ENCODE data around the gene STK35. TPM values are rescaled to one million over a fixed set of nuclear protein-coding genes. Genes with fewer than 3 reads are reported as not detected.

The STK35 gene
- total RNA-seq, 3 donors from 2014 or later (not counting 1 experiment from before 2014, with no cell fraction given): 18.7 to 24.5 (median 21.9) TPM

DNA sequence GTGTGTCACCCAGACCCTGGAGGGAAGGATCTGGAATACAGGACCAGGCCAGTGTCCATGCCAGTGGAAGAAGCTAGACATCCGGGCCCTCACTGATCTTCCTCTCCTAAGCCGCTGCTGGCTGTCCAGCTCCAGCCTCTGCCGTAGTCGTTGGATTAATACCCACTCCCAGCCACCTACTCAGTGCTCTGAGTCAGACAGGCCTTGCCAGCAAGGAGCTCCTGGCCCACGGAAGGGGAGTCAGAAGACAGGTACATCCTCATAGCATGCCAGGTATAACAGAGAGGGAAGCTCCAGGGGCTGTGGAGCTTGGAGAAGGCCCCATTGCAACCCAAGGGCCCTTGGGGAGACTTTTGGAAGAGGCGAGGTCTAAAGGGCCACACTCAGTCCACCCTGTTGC lies 49.0 kb downstream of the STK35 start:
- H3K4me1 ChIP-seq (ENCODE audit: control insufficient read depth, insufficient read depth, low read length): no peaks in the 10 kb centered on the region
- no peaks in the 10 kb centered on the region for H3K27me3 ChIP-seq (ENCODE audit: control insufficient read depth, insufficient read depth, low read length)
- DNase-seq (no peak), ATAC-seq (no peak)
- Mint-ChIP-seq H3K27ac (no peak overlapping the region), H3K4me1 (peaks cover 0 to 11% of the 10 kb centered on the region in 2 donors), H3K27me3 (ENCODE audit: low read depth in 2 of 2) (no peaks in the 10 kb centered on the region), H3K36me3 (no peaks in the 10 kb centered on the region), H3K9me3 (no peaks in the 10 kb centered on the region), H3K4me3 (no peak overlapping the region)
- no peak overlapping the region for H3K27ac ChIP-seq (ENCODE audit: low read length)
- H3K4me3 ChIP-seq (ENCODE audit: low read length): no peak overlapping the region
- WGBS (ENCODE audit: insufficient coverage): 94% methylated on average over 6 of the region's 6 CpGs
- TF ChIP-seq, protein P1, sequence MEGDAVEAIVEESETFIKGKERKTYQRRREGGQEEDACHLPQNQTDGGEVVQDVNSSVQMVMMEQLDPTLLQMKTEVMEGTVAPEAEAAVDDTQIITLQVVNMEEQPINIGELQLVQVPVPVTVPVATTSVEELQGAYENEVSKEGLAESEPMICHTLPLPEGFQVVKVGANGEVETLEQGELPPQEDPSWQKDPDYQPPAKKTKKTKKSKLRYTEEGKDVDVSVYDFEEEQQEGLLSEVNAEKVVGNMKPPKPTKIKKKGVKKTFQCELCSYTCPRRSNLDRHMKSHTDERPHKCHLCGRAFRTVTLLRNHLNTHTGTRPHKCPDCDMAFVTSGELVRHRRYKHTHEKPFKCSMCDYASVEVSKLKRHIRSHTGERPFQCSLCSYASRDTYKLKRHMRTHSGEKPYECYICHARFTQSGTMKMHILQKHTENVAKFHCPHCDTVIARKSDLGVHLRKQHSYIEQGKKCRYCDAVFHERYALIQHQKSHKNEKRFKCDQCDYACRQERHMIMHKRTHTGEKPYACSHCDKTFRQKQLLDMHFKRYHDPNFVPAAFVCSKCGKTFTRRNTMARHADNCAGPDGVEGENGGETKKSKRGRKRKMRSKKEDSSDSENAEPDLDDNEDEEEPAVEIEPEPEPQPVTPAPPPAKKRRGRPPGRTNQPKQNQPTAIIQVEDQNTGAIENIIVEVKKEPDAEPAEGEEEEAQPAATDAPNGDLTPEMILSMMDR (IDR thresholded peaks at IDR 0.05): no peak
- no peaks in the 10 kb centered on the region for H3K9me3 ChIP-seq (ENCODE audit: control insufficient read depth, insufficient read depth, low read length)
- peaks cover 9% of the 10 kb centered on the region for H3K36me3 ChIP-seq (ENCODE audit: control insufficient read depth, insufficient read depth, low read length)
- intact Hi-C loops (cut with micrococcal nuclease): no loop called here

DNA sequence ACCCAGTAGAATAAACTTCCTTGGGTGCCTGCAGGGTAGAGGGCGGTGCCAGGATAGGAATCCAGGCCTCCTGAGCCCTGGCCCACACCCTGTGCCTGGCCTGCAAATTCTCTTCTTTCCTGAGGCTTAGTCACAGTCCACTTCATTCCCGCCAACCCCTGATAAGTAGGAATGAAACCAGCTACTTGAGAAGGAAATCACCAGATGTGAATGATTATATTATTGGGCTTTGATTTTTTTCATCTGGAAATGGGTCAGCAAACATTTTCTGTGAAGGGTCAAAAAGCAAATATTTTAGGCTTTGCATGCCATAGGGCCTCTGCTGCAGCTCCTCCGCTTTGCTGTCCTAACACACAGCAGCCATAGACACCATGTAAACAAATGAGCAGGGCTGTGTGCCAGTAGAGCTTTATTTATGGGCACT lies 50.2 kb downstream of the STK35 start:
- Mint-ChIP-seq H3K9me3 (no peaks in the 10 kb centered on the region), H3K36me3 (no peaks in the 10 kb centered on the region)
- 96% methylated on average over 3 of the region's 3 CpGs for WGBS (ENCODE audit: insufficient coverage)

DNA sequence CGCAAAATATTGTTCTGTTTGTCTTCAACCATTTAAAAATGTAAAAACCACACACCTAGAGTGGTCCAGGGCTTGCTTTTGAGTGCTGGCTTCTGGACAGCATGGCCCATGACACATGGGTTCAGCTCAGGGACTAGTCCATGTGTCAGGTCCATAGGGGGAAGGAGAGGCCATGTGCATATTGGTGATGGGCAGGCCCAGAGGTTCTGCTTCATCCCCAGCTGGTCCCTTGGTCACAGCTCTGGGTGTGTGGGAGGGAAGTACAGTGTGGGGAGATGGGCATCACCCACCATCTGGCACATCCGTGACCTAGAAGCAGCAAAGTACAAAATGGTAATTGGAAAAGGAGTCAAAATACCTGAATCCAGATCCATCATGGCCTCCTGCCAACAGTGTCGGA lies 50.7 kb downstream of the STK35 start:
- 99% methylated on average over 3 of the region's 3 CpGs for WGBS (ENCODE audit: insufficient coverage)
- no peak overlapping the region for H3K4me3 ChIP-seq (ENCODE audit: low read length)

More for the DNA sequence above, 50.2 kb downstream of the STK35 start:
- Histone ChIP-seq H3K4me1 (ENCODE audit: control insufficient read depth, insufficient read depth, low read length) (no peaks in the 10 kb centered on the region), H3K27me3 (ENCODE audit: control insufficient read depth, insufficient read depth, low read length) (no peaks in the 10 kb centered on the region), H3K36me3 (ENCODE audit: control insufficient read depth, insufficient read depth, low read length) (peaks cover 2% of the 10 kb centered on the region), H3K27ac (ENCODE audit: low read length) (no peak overlapping the region), H3K9me3 (ENCODE audit: control insufficient read depth, insufficient read depth, low read length) (no peaks in the 10 kb centered on the region), H3K4me3 (ENCODE audit: low read length) (no peak overlapping the region)
- H3K27me3 Mint-ChIP-seq (ENCODE audit: low read depth in 2 of 2): no peaks in the 10 kb centered on the region
- no peak overlapping the region for H3K4me3 Mint-ChIP-seq
- intact Hi-C loops (cut with micrococcal nuclease): no loop called here
- ATAC-seq: no peak
- H3K4me1 Mint-ChIP-seq: no peaks in the 10 kb centered on the region
- H3K27ac Mint-ChIP-seq: no peak overlapping the region
- TF ChIP-seq, protein P1 (IDR thresholded peaks at IDR 0.05): no peak
- no peak for DNase-seq

DNA sequence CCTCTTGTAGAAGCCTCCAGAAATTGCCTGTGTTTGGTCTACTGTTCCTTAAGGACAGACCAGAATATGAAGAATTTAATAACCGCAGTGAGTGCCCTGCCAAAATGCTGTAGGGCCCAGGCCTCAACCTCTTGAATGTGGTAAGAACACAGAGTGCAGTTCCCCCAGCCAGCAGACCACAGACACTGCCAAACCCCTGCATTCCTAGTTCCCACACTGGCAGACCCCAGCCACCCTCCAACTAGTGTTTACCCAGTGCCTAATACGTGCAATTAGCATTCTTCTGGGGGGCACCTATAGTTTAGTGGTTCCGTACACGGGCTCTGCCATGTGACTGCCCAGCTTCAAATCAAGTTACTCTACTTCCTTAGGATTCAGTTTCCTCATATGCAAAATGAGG lies 51.7 kb downstream of the STK35 start:
- Histone ChIP-seq H3K9me3 (ENCODE audit: control insufficient read depth, insufficient read depth, low read length) (no peaks in the 10 kb centered on the region), H3K27me3 (ENCODE audit: control insufficient read depth, insufficient read depth, low read length) (no peaks in the 10 kb centered on the region), H3K27ac (ENCODE audit: low read length) (no peak overlapping the region), H3K36me3 (ENCODE audit: control insufficient read depth, insufficient read depth, low read length) (no peaks in the 10 kb centered on the region), H3K4me1 (ENCODE audit: control insufficient read depth, insufficient read depth, low read length) (no peaks in the 10 kb centered on the region), H3K4me3 (ENCODE audit: low read length) (no peak overlapping the region)
- Mint-ChIP-seq H3K27me3 (ENCODE audit: low read depth in 2 of 2) (no peaks in the 10 kb centered on the region), H3K36me3 (no peaks in the 10 kb centered on the region), H3K4me1 (no peaks in the 10 kb centered on the region), H3K9me3 (no peaks in the 10 kb centered on the region), H3K27ac (no peak overlapping the region), H3K4me3 (no peak overlapping the region)
- WGBS (ENCODE audit: insufficient coverage): 94% methylated on average over 4 of the region's 4 CpGs
- intact Hi-C loops (cut with micrococcal nuclease): no loop called here
- TF ChIP-seq, protein P1 (IDR thresholded peaks at IDR 0.05): no peak
- no peak for ATAC-seq
- DNase-seq: no peak

More for the DNA sequence above, 50.7 kb downstream of the STK35 start:
- DNase-seq: no peak
- Mint-ChIP-seq H3K4me1 (no peaks in the 10 kb centered on the region), H3K9me3 (no peaks in the 10 kb centered on the region), H3K27ac (no peak overlapping the region), H3K4me3 (no peak overlapping the region), H3K36me3 (no peaks in the 10 kb centered on the region), H3K27me3 (ENCODE audit: low read depth in 2 of 2) (no peaks in the 10 kb centered on the region)
- Histone ChIP-seq H3K4me1 (ENCODE audit: control insufficient read depth, insufficient read depth, low read length) (no peaks in the 10 kb centered on the region), H3K36me3 (ENCODE audit: control insufficient read depth, insufficient read depth, low read length) (no peaks in the 10 kb centered on the region), H3K27me3 (ENCODE audit: control insufficient read depth, insufficient read depth, low read length) (no peaks in the 10 kb centered on the region), H3K27ac (ENCODE audit: low read length) (no peak overlapping the region), H3K9me3 (ENCODE audit: control insufficient read depth, insufficient read depth, low read length) (no peaks in the 10 kb centered on the region)
- intact Hi-C loops (cut with micrococcal nuclease): no loop called here
- TF ChIP-seq, protein P1 (IDR thresholded peaks at IDR 0.05): no peak
- ATAC-seq: no peak
